GM12891 (cell line): ENCODE measurements around the gene RAPGEF4.

Experiments
- DNase-seq: peaks from one replicate; pipeline ENCODE4 v3.0.0; 2011; ENCODE audit warnings: low spot score; ENCODE audit not compliant: insufficient read length
- FAIRE-seq: peaks from 2 replicates; lab custom pipeline; 2011; peaks lifted over from hg19 to GRCh38; lab: Jason Lieb, UNC
- PAX5 ChIP-seq: IDR thresholded peaks from 2 replicates; pipeline ENCODE4 v1.6.1; 2011; ENCODE audit warnings: low read length, moderate library complexity, mild to moderate bottlenecking; ENCODE audit not compliant: insufficient read depth, severe bottlenecking
- POLR2A ChIP-seq: IDR thresholded peaks from 2 replicates; pipeline ENCODE4 v1.6.1; 2011; ENCODE audit warnings: low read depth, low read length, control low read depth
- POLR2AphosphoS5 ChIP-seq: IDR thresholded peaks from 2 replicates; pipeline ENCODE4 v1.6.1; 2011; ENCODE audit warnings: low read depth, low read length, control low read depth
- POU2F2 ChIP-seq: IDR thresholded peaks from 2 replicates; pipeline ENCODE4 v1.6.1; 2011; ENCODE audit warnings: low read depth, mild to moderate bottlenecking, control low read depth, low read length, moderate library complexity
- SPI1 ChIP-seq: IDR thresholded peaks from 2 replicates; pipeline ENCODE4 v1.6.1; 2011; ENCODE audit warnings: low read depth, low read length, control low read depth
- TAF1 ChIP-seq: IDR thresholded peaks from 2 replicates; pipeline ENCODE4 v1.6.1; 2011; ENCODE audit warnings: low read depth, low read length, control low read depth

RAPGEF4 gene

DNA sequence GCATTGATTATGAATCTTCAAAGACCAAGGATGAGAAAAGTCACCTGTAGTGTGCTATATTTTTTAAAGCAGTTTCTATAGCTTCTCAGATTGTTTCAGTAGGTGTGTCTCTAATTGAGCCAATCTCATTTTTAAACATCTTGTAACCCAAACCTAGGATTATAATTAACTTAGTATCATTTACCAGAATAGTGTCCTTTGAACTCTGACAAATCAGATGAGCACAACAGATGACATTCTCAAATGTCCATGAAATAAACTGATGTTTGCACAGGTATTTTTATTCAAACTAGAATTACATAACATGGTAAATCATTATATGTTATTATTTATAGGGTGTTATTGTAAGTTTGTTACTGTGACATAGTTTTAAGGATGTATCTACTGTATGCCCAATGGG, 213.9 kb downstream of the RAPGEF4 start:
- FAIRE-seq, result no peak
- no peak for TF ChIP-seq POU2F2
- no peak for TF ChIP-seq PAX5
- TF ChIP-seq SPI1, result no peak
- no peak for TF ChIP-seq POLR2AphosphoS5
- no peak for TF ChIP-seq TAF1
- no peak for TF ChIP-seq POLR2A
- no peak for DNase-seq

DNA sequence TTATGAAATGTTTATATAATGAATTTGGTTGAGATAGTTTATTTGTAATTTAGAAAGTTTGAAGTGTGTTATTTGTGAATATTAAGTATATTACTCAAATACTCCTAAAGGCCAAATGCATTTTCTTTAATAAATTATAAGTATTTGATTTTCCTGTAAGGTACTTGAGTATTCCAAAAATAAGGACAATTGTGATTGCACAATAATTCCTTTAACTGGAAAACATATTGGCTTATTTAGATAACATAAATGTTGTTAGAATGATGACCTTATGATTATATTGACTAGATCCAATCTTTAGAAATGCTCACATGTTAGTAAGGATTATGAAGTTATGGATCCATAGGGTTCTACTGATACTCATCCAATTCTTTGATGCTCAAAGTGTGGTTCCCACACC, 214.9 kb downstream of the RAPGEF4 start:
- FAIRE-seq, result no peak
- TF ChIP-seq POLR2A (no peak), SPI1 (no peak), PAX5 (no peak), POLR2AphosphoS5 (no peak), POU2F2 (no peak), TAF1 (no peak)

DNA sequence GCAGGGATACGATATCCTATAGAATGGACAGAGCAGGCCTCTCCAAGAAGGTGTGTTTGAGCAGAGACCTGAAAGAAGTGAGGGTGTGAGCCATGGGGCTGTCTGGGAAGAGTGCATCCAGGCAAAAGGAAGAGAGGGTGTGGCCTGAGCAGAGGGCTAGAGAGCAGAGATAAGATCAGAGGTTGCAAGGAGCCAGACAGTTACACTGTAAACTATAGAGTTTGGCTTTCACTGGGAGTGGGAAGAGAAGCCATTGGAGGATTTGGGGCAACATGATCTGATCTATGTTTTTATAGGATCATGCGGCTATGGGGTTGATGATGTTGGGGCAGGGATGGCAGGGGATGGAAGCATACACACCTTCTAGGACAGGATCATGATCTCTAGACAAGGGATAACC, 215.9 kb downstream of the RAPGEF4 start:
- TF ChIP-seq TAF1 (no peak), PAX5 (no peak), POLR2A (no peak), SPI1 (no peak), POU2F2 (no peak), POLR2AphosphoS5 (no peak)
- FAIRE-seq, result no peak
- DNase-seq, result no peak

More for the DNA sequence above, 214.9 kb downstream of the RAPGEF4 start:
- DNase-seq, result no peak

DNA sequence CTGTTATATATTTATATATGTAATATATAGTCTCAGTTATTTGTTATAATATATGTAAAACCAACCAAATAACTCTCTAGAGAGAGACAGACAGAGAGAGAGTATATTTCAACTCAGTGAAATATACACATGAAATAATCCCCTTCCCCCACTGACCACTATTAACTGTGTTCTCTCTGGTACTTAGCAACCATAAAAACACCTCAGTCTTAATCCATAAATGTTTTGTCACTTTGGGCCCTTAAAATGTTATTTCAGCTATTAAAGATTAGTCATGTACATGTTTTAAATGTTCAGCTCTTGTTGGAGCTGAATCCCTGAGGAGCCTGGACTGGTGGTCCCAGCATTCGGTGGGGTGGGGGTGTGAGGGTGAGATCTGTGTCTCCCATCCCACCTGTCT, 217.8 kb downstream of the RAPGEF4 start:
- FAIRE-seq (no peak), DNase-seq (no peak)
- no peak for TF ChIP-seq TAF1

DNA sequence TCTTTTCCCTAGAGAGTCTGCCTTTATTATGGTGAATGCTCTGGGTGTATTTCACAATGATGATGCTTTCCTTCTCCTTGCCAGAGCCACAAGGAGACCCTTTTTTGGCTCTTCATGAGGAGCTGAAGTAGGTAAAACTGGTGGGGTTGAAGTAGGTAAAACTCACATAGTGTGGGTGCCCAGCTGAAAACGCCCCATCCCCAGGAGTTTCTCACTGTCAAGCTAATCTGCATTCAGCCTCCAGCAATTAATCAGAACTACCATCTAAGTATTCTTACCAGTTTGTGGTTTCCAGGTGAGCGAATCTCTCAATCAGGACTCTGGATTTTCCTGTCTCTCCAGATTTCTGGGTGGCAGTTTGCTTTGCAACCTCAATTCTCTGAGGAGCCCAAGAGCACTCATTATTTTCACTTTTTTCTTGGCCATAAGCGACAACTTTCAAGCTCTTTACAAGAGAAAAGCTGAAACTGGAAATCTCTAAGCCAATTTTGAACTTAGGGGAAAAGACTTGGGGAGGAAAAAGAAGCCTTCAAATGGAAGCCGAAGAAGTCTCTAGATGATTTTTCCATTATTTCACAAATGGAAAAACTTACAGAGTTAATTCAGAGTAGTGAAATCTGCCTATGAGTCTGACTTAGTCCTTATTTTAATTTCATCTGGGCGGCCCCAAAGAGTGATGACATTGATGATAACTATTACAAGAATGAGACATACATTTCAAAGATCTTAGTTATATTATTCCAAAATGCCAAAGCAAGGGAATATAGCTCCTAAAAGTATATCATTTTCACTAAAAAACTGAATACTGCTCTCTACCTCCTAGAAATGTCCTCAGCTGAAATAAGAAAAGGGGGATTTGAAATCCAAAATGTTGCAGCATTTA, 218.6 kb downstream of the RAPGEF4 start:
- TF ChIP-seq TAF1 (no peak), POLR2AphosphoS5 (no peak), PAX5 (no peak), POU2F2 (no peak), SPI1 (no peak), POLR2A (no peak)
- FAIRE-seq, result no peak

DNA sequence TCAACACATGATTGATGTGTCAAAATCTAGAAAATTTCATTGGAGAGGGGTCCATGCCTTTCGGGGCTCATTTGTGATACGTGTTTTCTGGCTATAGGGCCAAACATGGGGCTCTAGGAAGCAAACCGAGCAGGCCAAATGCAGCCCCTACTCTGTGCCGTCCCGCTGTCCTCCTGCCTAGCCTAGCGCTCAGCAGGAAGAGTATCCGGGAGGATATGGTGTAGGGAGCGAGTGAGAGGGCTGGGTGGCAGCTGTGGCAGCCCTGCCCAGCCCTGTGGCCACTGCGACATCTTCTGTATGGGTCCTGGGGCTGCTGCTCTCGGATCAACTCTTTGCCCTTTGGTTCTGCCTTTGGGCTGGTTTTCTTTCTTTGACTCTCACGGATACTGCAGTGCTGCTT, 219.9 kb downstream of the RAPGEF4 start:
- DNase-seq, result no peak
- FAIRE-seq, result no peak
- TF ChIP-seq POU2F2 (no peak), SPI1 (no peak), TAF1 (no peak), POLR2A (no peak), POLR2AphosphoS5 (no peak), PAX5 (no peak)

More for the DNA sequence above, 218.6 kb downstream of the RAPGEF4 start:
- no peak for DNase-seq

DNA sequence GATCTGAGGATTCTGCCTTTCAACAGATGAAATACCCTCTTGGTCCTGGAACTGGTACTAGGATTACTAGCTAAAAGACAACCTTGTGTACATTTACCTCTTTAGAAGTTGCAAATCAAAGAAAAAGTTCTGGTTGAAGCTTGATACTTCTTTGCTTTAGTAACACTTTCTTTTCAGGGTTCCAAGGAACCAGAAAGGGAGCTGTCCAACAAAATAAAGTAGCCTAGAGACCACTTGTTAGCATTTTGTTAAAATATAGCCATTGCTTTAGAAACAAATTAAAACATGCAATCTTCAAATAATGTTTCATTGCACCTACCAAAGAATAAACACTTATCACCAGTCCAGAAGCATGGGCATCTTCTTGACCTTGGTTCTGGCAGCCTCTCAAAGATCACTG, 222.1 kb downstream of the RAPGEF4 start:
- TF ChIP-seq TAF1 (no peak), POU2F2 (no peak), POLR2AphosphoS5 (no peak), PAX5 (no peak), SPI1 (no peak), POLR2A (no peak)
- DNase-seq, result no peak
- FAIRE-seq, result no peak

DNA sequence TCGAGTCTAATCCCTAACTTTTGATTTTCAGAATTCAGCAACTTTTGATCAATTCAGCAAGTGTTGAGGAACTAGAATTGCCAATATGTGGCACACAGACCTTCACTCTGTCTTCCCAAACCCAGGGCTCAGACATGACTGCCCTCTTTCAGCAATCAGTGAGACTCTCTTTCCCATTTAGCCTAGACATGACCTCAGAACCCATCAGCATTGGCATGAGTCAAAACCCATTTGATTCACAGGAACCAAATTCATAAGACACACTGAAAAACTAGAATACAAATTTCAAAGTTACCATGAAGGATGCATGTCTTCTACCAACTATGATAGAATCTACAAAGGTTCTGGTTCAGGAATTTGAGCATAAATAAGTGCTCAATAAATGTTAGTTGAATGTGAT, 226.4 kb downstream of the RAPGEF4 start:
- DNase-seq (no peak), FAIRE-seq (no peak)
- TF ChIP-seq POU2F2 (no peak), PAX5 (no peak), SPI1 (no peak), POLR2A (no peak), TAF1 (no peak), POLR2AphosphoS5 (no peak)

DNA sequence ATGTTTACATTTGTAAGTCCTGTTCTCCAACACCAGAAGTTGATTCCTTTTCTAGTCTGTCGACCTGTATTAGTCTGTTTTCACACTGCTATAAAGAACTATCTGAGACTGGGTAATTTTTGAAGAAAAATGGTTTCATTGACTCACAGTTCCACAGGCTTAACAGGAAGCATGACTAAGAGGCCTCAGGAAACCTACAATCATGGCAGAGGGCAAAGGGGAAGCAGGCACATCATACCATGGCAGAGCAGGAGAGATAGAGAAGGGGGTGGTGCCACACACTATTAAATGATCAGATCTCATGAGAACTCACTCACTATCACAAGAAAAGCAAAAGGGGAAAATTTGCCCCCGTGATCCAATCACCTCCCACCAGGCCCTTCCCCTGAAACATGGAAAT, 227.2 kb downstream of the RAPGEF4 start:
- FAIRE-seq (no peak), DNase-seq (no peak)
- no peak for TF ChIP-seq SPI1
- no peak for TF ChIP-seq POLR2AphosphoS5
- TF ChIP-seq POLR2A, result no peak

DNA sequence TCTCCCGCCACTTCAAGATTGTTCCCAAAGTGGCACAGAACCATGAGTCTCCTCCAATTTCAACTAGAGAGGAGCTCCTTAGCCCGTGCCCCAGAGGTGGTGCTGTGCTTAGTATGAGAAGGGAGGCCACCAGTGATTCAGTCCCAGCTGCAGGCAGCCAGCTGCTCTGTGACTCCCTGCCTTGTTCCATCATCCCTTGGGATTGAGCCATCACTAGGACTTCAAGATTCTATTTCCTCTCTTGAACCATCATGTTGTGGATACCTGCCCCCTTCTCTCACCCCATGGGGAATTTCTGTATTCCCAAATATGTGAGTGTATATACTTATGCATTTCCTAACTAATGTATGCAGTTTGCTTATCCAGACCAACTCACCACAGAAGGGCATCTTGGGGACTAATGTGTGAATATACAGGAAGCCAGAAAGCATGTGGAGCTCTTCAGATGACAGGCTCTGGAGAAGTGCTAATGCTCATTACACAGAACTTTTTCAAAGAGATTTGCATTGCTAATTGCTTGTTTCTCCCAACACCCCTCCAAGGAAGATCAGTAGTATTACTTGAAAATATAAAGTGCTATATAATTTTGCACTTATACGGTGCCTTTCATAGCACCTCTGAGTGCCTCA, 229.0 kb downstream of the RAPGEF4 start:
- FAIRE-seq (no peak), DNase-seq (no peak)
- TF ChIP-seq POLR2A, result no peak
- no peak for TF ChIP-seq POU2F2
- TF ChIP-seq SPI1, result no peak
- TF ChIP-seq POLR2AphosphoS5, result no peak
- no peak for TF ChIP-seq TAF1
- TF ChIP-seq PAX5, result no peak
